HG03103 (cell line): Measurements from ENCODE around the gene KYAT1.
"Not testable (repeated sequence)": the region's sequence is repeated elsewhere in the genome, so short reads cannot be mapped to it uniquely, and the experiment has no call there.

Experiments
- ATAC-seq: cut with Tn5 transposase; IDR thresholded peaks from one replicate; pipeline ENCODE4 v1.9.1; 2021; ENCODE audit warnings: low read depth; ENCODE audit not compliant: unreplicated experiment

The KYAT1 gene

DNA sequence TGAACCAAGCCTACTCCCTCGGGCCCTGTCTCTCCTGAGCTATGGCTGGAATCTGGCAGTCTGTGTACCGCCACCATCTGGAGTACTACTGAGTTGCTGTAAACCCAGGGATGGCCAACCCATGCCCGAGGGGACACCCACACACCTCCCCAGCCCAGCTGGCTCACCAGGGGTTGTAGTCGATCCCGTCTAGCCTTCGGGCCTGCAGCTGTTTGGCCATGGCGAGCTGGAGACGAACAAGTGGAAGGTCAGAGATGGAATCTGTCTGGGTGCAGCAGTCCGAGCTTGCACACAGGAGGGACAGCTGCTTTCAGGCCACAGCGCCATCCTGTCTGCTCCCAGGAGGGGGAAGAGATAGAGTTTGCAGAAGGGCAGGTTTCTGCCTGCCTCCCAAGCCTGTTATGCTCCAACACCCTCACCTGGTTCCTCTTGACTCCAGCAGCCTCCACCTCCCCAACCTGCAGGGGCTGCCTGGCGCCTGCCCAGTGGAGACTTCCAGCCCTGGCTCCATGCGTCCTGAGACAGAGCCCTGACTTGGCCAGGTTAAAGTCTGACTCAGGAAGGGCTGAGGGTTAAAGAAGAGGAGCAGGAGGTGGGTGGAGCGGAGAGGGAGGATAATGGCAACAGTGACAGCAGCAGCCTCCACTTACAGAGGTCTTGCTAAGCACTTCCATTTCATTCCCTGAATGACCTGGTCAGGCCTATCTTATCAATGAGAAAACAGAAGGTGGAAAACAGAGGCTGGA, 36.4 kb downstream of the KYAT1 start:
- ATAC-seq: no peak

DNA sequence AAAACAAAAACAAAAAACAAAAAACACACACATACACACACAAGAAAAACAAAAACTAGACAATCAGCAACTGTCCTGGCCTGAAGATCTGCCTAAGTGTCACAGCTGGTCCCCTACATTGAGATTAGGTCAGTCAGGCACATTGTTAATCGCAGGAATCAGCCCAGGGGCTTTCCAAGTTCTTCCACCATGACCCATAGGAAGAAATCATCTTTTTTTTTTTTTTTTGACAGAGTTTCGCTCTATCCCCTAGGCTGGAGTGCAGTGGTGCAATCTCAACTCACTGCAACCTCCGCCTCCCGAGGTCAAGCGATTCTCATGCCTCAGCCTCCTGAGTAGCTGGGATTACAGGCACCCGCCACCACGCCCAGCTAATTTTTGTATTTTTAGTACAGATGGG, 38.6 kb downstream of the KYAT1 start:
- ATAC-seq: not testable (repeated sequence)

DNA sequence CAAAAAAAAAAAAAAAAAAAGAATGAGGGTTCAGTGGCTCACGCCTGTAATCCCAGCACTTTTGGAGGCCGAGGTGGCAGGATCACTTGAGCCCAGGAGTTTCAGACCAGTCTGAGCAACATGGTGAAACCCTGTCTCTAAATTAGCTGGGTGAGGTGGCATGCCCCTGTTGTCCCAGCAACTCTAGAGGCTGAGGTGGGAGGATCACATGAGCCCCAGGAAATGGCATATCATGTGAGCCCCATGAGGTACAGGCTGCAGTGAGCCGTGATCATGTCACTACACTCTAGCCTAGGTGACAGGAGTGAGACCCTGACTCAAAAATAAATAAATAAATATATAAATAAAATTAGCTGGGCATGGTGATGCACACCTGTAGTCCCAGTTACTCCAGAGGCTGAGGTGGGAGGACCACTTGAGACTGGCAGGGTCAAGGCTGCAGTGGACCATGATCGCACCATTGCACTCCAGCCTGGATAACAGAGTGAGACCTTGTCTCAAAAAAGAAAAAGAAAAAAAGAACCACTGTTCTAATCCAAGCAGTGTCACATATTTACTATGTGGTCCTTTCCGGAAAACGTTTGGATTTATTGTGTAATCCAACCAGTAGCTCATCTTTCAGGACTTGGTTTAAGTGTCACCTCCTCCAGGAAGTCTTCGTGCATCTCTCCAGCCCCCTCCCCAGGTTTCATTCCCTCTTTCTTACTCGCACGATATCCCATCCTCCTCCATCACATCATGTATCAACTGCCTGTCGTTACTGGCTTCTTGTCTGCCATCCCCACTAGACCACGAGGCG, 39.9 kb downstream of the KYAT1 start:
- no peak for ATAC-seq

DNA sequence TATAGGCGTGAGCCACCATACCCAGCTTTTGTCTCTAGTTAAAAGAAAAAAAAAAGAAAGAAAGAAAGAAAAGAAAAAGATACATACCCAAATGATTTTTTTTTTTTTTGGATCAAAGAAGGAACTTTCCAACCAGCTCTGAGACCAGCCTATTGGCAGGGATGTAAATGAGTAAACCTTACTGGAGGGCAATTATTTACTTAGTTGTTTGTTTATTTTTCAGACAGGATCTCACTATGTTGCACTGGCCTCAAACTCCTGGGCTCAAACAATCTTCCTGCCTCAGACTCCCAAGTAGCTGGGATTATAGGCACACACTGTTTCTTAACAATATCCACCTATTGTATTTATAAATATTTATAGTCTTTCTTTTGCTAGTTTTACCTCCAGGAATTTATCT, 41.2 kb downstream of the KYAT1 start:
- ATAC-seq: no peak

DNA sequence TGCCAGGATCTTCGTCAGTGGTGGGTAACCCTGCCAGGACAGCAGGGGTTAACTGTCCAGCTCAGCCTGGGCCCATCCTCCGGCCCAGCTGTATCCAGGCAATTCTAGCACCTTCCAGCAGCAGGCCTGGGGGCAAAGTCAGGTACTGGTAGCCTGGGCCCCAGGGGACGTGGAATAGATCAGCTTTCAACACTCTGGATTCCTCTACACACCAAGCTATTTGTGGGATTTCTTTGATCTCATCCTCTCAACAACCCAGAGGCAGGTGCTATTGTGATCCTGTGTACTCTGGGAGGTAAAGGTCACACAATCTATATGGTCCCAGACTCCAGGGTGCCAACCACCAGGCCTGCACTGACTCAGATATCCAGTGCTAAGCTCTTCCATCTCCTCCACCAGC, 43.4 kb downstream of the KYAT1 start:
- no peak for ATAC-seq

DNA sequence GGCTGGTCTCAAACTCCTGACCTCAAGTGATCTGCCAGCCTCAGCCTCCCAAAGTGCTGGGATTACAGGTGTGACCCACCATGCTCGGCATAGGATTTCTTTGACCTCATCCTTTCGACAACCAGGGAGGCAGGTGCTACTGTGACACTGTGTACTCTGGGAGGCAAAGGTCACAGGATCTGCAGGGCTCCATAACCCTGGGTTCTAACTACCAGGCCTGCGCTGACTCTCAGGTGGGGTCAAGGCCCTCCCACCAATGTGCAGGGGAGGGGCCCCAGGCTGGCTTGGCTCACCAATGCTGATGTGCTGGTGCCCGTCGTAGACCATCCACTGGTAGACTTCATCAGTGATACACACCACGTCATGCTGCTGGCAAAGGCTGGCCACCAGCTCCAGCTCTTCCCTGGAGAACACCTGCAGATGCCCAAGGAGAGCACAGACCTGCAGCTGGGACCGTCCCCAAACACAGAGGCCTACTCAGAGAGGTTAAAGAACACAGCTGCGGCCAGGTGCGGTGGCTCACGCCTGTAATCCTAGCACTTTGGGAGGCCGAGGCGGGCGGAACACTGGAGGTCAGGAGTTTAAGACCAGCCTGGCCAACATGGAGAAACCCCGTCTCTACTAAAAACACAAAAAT, 45.1 kb downstream of the KYAT1 start:
- ATAC-seq: no peak

DNA sequence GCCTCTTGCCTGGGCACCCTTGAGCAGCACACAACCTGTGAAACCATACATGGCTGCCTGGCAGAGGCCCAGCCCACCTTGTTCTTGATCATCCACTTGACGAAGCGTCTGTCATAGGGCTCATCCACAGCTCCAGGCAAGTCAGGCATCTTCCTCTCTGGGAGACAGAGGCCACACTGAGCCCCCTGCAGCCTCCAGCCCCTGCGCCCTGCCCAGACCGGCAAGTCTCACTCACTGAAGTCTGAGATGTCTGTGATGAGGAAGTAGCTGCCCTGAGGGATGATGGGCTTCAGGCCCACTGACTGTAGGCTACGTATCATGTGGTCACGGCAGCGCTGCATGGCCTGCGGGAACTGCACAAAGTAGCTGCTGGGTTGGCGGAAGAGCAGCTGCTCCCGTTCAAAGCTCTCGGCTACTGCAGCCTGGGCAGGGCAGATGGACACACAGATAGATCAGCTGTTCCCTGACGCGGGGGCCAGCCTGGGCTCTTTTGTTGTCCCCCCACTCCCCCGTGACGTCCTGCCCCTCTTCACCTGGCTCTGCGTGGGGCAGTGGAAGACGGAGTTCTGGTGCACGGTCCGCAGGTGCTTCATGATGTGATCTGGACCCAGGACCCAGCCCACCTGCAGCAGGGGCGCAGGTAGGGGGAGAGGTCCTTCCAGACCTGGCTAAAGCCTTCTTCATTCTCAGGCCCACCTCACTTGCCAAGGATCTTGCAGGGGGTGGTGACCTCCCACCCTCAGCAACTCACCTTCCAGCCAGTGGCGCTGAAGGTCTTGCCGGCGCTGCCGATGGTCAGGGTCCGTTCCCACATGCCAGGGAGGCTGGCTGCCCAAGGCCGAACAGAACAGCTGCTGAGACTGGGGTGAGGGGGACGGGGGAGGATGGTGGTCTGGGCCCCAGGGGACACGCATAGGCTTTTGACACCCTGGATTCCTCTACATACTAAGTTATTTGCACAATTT, 46.2 kb downstream of the KYAT1 start:
- ATAC-seq: no peak

DNA sequence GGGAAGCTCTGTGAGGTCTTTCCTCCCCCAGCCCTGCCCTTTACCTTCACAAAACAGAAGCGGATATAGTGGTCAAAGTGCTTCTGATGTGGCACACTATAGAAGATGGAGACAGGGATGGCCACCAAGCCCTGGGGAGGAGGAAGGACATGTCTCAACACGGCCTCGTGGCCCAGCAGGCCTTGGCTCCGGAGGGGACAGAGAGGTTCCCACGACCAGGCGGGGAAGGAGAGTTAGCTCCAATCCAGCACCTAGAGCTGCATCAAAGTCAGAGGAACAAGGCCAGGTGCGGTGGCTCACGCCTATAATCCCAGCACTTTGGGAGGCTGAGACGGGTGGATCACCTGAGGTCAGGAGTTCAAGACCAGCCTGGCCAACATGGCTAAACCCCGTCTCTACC, 48.1 kb downstream of the KYAT1 start:
- ATAC-seq: no peak

DNA sequence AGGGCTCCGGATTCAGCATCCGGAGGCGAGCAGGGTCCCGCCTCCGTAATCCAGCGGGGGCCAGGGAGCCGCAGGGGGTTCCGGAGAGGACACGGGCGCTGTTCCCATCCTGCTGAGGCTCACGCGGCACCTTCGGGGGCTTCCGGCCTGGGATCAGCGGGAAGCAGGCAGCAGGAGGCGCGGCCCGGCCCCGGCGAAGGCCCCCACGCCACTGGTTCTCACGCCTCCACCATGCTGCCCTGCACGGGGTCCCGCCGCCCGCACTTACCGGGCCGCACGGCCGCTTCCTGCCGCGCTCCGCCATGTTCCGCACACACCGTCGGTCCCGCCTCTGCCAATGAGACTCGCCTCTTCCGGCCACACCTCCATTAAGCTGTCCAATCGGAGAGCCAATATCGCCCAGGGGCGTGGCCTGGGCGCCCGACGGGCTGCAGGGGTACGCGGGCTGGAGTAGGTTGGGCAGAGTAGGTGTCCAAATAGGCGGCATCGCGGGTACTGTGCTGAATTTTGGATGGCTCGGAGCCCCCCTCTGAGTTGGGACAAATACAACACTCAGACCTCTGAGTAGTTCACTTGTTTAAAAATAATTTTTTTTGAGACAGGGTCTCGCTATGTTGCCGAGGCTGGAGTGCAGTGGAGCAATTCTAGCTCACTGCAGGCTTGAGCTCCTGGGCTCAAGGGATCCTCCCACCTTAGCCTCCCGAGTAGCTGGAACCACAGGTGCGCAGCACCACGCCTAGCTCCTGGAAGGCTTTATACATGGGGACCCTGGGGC, 52.1 kb downstream of the KYAT1 start, which contains the start of gene SPOUT1:
SPOUT1 (minus strand) TSS at position 318 of the 775 bp plus-strand sequence; CDS start at position 304, 14 bp downstream.
- ATAC-seq: peak; percentile 97

DNA sequence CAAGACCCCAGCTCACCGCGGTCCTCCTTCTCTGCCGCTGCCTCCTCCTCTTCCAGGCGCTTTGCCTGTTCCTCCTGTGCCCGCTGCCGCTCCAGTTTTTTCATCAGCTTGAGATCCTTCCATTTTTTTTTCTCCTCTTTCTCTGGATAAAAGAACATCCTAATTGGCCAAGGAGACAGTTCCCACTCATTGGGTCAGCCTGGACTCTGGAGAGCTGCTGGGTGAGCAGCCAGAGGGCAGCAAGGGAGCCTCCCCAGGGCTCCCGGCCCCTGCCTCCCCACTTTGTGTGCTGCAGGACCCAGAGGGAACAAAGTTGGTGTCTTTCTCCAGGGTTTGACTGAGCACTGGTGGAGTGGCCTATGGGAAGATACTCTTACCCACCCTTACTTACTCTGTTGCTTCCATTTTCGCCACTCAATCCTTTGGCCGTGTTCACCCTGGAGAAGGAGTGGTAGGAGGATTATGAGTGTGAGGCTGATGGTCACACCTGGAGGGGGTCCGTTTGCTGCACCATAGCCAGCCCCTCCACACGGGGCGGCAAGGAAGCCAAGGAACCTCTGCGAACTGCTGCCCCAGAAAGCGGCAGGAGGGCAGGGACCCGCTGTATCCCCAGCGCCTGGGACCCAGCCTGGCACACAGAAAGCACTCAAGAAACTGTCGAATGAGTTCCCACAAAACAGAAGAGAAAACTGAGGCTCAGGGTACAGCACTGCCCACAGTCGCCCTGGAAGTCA, 52.9 kb downstream of the KYAT1 start:
- no peak for ATAC-seq

DNA sequence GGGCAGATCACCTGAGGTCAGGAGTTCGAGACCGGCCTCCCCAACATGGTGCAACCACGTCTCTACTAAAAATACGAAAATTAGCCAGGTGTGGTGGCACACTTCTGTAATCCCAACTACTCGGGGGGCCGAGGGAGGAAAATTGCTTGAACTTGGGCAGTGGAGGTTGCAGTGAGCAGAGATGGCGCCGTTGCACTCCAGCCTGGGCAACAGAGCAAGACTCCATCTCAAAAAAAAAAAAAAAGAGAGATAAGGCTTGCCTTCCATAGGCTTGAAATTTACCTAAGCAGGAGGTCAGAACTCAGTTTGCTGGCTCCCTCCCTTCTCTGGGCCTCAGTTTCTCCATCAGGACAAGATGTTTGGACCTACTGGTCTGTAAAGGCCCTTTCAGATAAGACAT, 53.5 kb downstream of the KYAT1 start:
- ATAC-seq: no peak

DNA sequence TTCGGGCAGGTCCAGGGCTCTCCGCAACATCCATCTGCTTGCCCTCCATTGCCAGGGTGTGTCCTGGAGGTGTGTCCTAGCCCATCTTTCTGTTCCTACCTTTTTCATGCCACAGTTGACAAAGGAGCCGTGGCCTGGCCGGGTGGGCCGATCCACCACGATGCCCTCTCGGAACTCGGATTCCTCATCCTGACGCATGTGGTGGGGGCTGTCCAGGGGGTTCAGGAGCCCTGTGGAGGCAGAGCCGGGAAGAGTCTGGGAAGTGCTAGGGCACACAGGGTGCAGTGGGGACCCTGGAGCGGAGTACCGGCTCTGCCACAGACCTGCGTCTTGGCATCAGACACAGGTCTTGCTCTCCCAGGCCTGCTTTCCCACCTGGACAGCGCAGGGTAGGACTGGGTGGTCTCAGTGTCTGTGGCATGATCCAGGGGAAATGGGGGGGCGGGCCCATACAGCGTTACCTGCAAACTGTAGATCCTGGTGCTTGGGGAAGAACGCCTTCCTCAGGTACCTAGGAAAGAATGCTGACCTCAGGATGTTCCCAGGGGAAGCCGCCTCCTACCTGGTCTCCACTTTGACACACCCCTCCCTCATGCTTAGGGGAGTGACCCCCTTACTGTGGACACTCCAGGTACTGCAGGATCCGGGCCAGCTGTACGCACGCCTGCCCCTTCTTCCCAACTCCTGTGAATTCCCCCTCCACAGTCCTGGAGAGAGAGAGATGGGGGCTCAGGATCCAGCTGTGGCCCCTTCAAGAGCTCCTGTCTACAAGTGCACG, 55.6 kb downstream of the KYAT1 start:
- no peak for ATAC-seq

DNA sequence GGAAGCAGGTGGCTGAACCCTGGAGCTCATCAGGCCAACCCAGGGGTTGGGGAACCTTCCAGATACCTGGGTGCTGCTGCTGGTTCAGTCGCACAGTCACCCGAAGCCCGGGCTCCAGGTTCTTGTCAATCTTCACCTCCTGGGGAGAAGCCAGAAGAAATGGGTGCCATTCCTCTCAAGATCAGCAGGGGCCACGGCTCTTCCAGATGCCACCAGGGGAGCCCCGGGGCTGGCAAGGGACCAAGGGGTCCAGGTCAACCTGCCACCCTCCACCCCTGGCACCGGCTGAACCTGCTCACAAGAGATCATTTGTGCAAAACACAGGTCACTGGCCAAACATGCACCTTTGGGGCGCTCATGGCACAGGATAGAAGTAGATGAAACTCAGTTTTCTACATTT, 56.8 kb downstream of the KYAT1 start:
- no peak for ATAC-seq

DNA sequence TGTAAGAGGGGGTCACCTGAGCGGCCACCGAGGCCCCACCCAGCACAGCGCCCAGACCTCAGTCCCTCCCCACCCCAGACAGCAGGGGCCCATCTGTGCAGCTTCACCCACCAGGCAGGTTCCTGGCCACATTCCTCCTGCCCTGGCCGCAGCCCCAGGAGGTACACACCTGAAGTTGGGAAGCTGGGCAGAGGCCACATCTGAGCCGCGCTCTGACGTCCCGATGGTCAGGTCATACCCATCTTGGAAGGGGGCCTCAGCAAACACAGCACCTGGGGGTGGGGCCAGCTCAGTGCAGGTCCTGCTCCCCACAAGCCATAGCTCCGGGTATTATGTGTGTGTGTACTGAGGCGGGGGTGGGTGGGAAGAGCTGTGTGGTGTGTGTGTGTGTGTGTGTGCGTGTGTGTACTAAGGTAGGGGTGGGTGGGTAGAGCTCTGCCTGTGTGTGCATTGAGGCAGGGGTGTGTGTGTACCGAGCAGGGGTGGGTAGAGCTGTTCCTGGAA, 57.8 kb downstream of the KYAT1 start:
- ATAC-seq: no peak

DNA sequence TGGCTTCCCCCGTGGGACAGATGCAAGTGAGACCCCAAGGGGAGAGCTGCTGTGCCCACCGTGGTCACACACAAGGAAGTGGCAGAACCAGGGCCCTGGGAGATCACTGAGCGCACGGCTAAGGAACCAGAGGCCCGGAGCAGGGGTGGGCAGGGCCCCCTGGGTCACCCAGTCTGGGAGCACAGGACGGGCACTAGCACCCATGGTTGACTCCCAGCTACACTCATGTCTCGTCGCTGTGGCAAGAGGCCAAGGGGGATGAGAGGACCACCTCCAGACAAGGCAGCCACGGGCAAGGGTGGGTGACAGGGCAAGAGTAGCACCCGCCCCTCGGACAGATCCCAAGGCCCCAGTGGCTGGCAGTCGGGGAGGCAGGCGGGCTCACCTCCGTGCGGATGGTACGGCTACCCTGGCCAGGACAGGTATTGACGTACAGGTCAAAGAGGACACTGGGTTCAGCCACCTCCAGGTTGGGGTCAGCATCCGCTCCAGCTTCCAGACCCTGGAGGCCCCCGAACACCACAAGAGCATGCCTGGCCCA, 58.3 kb downstream of the KYAT1 start:
- no peak for ATAC-seq

DNA sequence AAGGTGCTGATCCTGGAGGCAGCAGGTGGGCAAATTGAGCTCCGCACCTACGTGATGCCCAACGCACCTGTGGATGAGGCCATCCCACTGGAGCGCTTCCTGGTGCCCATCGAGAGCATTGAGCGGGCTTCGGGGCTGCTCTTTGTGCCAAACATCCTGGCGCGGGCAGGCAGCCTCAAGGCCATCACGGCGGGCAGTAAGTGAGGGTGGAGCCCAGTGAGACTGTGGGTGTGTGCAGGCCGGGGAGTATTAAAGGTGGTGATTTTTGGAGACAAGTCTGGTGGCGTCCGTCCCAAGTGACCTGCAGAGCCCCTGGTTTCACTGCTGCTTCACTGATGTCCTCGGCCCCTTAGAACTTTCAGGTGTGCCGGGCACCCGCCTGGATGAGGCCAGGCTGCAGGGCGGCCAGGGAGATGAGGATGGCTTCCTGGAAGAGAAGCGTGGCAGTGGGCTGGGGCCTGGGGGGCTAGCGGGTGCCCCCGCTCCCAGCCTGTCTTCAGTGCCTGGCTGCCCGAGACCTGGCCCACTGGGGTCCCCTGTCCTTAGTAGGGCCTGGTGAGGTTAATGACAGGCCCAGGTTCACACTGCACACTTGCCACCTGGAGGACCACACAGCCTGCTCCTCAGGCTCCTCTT, 59.2 kb downstream of the KYAT1 start:
- no peak for ATAC-seq
